NB4 (cell line): ENCODE data around the gene ABTB2.

Experiments
- DNase-seq: peaks from one replicate; pipeline ENCODE4 v3.0.0; 2010; ENCODE audit warnings: low read depth
- H3K4me3 ChIP-seq: one replicate; pipeline ENCODE4 v1.5.1; 2011; ENCODE audit warnings: mild to moderate bottlenecking, low read depth, low read length, moderate library complexity
- MYC ChIP-seq: IDR thresholded peaks from 2 replicates; pipeline ENCODE4 v1.6.1; 2011; ENCODE audit warnings: low read depth, low read length
- POLR2A ChIP-seq: IDR thresholded peaks from 2 replicates; pipeline ENCODE4 v1.6.1; 2011; ENCODE audit warnings: mild to moderate bottlenecking; ENCODE audit not compliant: insufficient read length; ENCODE audit errors: extremely low read depth
- TF ChIP-seq, protein P1 (sequence below): IDR thresholded peaks from one replicate; pipeline ENCODE4 v1.5.1; 2012; ENCODE audit warnings: low read depth, low read length
- TF ChIP-seq, protein P2 (sequence below): IDR thresholded peaks from 2 replicates; pipeline ENCODE4 v1.6.1; 2011; ENCODE audit warnings: low read depth, low read length

ABTB2 gene

DNA sequence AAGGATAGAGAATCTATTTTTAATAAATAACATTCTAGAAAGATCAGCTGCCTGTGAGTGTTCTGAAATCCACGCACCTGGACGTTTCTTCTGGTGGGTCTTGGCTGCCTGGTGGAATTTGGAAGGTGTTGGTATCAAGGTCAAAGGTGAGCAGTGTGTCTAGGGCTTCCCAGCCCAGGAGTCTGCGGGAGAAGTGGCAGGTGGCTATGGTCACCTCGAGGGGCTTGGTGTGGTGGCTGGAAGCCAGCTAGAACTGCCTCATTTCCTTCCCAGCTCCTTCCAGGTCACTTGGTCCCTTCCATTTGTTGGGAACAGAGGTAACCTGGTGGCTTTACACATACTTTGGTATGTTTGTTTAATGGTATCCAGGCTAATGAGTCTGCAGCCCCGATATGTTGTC lies 210.9 kb downstream of the ABTB2 start:
- no peak overlapping the region for H3K4me3 ChIP-seq
- TF ChIP-seq, protein P1, sequence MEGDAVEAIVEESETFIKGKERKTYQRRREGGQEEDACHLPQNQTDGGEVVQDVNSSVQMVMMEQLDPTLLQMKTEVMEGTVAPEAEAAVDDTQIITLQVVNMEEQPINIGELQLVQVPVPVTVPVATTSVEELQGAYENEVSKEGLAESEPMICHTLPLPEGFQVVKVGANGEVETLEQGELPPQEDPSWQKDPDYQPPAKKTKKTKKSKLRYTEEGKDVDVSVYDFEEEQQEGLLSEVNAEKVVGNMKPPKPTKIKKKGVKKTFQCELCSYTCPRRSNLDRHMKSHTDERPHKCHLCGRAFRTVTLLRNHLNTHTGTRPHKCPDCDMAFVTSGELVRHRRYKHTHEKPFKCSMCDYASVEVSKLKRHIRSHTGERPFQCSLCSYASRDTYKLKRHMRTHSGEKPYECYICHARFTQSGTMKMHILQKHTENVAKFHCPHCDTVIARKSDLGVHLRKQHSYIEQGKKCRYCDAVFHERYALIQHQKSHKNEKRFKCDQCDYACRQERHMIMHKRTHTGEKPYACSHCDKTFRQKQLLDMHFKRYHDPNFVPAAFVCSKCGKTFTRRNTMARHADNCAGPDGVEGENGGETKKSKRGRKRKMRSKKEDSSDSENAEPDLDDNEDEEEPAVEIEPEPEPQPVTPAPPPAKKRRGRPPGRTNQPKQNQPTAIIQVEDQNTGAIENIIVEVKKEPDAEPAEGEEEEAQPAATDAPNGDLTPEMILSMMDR: no peak
- no peak for TF ChIP-seq POLR2A
- TF ChIP-seq MYC: no peak
- TF ChIP-seq, protein P2, sequence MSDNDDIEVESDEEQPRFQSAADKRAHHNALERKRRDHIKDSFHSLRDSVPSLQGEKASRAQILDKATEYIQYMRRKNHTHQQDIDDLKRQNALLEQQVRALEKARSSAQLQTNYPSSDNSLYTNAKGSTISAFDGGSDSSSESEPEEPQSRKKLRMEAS: no peak
- no peak for DNase-seq

DNA sequence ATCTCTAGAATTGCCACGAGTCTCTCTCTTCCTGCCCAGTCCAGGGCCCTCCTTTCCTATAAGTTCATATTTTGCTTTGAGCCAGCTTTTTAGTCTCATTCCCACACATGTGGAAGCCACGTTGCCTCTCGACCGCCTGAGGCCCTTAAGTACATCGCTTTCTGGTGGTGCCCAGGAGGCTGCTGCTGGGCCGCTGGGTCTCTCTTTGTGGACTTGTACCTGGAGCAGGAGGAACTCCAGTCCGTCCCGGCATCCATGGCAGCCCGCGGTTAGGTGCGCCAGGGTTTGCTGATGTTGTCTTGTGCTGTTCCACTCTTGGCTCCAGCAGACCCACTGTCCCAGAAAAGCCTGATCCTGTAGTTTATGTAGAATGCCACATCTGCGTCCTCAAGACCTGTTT lies 211.4 kb downstream of the ABTB2 start:
- H3K4me3 ChIP-seq: no peak overlapping the region
- no peak for DNase-seq
- TF ChIP-seq, protein P1: no peak
- no peak for TF ChIP-seq POLR2A
- TF ChIP-seq, protein P2: no peak
- TF ChIP-seq MYC: no peak

DNA sequence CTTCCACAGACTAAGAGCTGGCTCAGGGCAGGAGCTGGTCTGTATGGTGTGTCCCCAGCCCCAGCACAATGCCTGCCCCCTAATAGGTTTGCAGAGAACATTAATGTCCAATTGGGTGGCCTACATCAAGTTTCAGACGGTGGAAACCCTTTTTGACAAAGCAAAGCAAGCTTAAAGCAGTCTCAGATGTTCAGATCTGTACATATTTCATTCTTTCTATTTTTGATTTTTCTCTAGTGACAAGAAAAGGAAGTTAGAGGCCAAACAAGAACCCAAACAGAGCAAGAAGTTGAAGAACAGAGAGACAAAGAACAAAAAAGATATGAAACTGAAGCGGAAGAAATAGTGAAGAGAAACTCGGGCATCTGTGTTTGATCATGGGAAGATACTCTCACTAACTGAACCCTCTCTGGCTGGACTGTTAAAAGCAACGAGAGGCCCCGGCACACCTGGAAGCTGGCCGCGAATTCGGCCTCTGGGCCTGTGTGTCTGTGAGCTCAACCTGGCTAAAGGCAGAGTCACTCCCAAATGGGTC lies 211.9 kb downstream of the ABTB2 start:
- DNase-seq: no peak
- TF ChIP-seq POLR2A (no peak), MYC (no peak)
- TF ChIP-seq, protein P2: no peak
- TF ChIP-seq, protein P1: no peak
- H3K4me3 ChIP-seq: no peak overlapping the region

DNA sequence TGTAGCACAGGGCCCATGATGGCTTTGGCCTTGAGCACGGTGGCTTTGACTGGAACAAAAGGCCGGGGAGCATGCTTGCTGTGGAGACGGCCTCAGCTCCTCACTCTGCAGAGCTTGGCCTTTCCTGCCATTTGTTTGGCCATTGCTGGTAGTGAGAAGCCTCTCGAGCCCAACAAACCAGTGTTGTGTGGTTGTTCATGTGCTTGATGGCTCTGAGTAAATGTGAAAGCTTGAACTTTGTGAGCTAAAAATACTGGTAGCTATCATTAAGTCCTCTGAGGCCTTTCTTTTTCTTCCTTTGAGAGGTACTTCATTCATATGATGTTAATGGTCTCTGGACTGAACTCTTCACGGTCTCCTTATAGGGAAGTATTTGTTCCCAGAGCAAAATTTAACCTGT lies 212.7 kb downstream of the ABTB2 start:
- H3K4me3 ChIP-seq: no peak overlapping the region
- no peak for TF ChIP-seq POLR2A
- TF ChIP-seq, protein P1: no peak
- TF ChIP-seq, protein P2: no peak
- no peak for TF ChIP-seq MYC
- no peak for DNase-seq

DNA sequence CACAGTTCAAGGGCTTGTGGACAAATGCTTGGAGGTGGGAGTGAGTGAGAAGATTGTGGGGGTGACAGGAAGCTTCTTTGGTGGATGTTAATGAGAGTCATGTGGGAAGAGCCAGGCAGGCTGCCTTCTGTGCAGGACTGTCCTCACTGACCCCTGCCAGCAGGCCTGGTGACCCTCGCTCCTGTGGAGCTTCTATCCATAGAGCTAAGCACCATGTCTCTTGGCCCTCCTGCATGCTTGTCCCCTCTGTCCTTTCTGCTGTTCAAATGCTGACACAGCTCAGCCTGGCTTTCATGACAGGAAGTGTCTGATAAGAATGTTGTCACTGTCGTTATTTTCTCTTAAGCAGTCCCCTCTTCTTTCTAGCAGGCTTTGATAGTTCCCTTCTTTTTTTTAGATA lies 214.8 kb downstream of the ABTB2 start:
- TF ChIP-seq MYC: no peak
- TF ChIP-seq, protein P1: no peak
- TF ChIP-seq POLR2A: no peak
- TF ChIP-seq, protein P2: no peak
- no peak for DNase-seq
- no peak overlapping the region for H3K4me3 ChIP-seq

DNA sequence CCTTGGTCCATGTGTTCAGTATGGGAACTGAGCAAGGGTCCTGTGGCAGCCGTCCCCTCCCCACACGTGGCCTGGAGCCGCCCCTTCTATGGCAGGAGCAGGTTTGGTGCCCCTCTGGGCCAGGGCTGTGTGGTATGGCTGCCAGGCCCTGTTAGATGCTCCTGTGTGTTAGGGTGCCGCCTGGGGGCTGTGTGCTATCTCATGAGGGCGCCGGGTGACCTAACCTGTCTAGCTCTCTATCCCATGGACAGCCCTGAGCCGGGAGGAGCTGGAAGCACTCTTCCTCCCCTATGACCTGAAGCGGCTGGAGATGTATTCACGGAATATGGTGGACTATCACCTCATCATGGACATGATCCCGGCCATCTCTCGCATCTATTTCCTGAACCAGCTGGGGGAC lies 217.7 kb downstream of the ABTB2 start:
- TF ChIP-seq, protein P2: no peak
- TF ChIP-seq, protein P1: no peak
- TF ChIP-seq MYC (no peak), POLR2A (no peak)
- H3K4me3 ChIP-seq: no peak overlapping the region
- DNase-seq: no peak
